Stimulated activated CD8-positive, alpha-beta memory T cell treated with anti-CD3 and anti-CD28 coated beads, Interleukin-4, amount 100 ng/mL, for 24 hours (primary cell): Measurements from ENCODE around the gene TAGAP.

Experiments
- DNase-seq: peaks from one replicate; pipeline ENCODE4 v3.0.0-alpha.2; 2020; ENCODE audit warnings: low read depth

Gene TAGAP

GRCh38 chr6:159044899-159045727 lies at the start of gene TAGAP:
TAGAP (minus strand) TSS chr6:159044991; CDS start chr6:159044146, 845 bp downstream.
- DNase-seq: peak; percentile 74

GRCh38 chr6:159093609-159094443 lies 49.0 kb upstream of the TAGAP start:
- DNase-seq: no peak

GRCh38 chr6:159092631-159093030 lies 47.8 kb upstream of the TAGAP start:
- no peak for DNase-seq

GRCh38 chr6:159090530-159091480 lies 46.0 kb upstream of the TAGAP start:
- DNase-seq: no peak

- no peak for DNase-seq
These were observed 45.1 kb upstream of the TAGAP start for GRCh38 chr6:159089909-159090308.

GRCh38 chr6:159089443-159089842 lies 44.7 kb upstream of the TAGAP start:
- no peak for DNase-seq

GRCh38 chr6:159086033-159086618 lies 41.3 kb upstream of the TAGAP start:
- no peak for DNase-seq

GRCh38 chr6:159085396-159085895 lies 40.7 kb upstream of the TAGAP start:
- DNase-seq: no peak

- DNase-seq: no peak
These were observed 39.8 kb upstream of the TAGAP start for GRCh38 chr6:159084493-159085091.

- DNase-seq: no peak
These were observed 38.4 kb upstream of the TAGAP start for GRCh38 chr6:159083146-159083545.

- DNase-seq: no peak
These were observed 37.4 kb upstream of the TAGAP start for GRCh38 chr6:159082039-159082815.

- no peak for DNase-seq
These were observed 35.6 kb upstream of the TAGAP start for GRCh38 chr6:159080217-159080976.

- DNase-seq: no peak
These were observed 34.6 kb upstream of the TAGAP start for GRCh38 chr6:159079367-159079766.

- peak; percentile 66 for DNase-seq
These were observed 32.3 kb upstream of the TAGAP start for GRCh38 chr6:159077123-159077522.

- no peak for DNase-seq
These were observed 30.9 kb upstream of the TAGAP start for GRCh38 chr6:159075506-159076228.

GRCh38 chr6:159074876-159075275 lies 30.1 kb upstream of the TAGAP start:
- DNase-seq: no peak

- no peak for DNase-seq
These were observed 29.4 kb upstream of the TAGAP start for GRCh38 chr6:159074120-159074684.
